Measurements from ENCODE around the gene KYNU.
A peak's percentile ranks its signal among the peaks of the same experiment; 100 is the strongest.

Gene KYNU

DNA sequence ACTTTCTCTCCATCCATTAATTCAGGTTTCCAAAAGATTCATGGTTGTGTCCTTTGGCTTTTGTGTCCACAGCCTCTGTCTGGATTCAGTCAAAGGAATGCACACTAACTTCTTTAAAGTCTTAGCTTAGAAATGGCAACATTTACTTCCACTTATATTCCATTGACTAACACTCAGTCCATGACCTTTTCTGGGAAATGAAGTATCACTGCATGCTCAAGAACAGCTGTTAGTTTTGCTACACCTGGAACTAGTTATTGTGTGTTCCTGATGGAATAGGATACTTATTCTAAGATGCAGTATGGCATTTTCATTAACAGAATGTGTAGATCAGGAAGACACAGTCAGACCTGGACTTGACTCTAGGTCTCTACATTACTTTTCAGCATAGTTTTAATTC is 88.8 kb downstream of the KYNU start:
- DNase-seq = no peak
- no peak for ATAC-seq

DNA sequence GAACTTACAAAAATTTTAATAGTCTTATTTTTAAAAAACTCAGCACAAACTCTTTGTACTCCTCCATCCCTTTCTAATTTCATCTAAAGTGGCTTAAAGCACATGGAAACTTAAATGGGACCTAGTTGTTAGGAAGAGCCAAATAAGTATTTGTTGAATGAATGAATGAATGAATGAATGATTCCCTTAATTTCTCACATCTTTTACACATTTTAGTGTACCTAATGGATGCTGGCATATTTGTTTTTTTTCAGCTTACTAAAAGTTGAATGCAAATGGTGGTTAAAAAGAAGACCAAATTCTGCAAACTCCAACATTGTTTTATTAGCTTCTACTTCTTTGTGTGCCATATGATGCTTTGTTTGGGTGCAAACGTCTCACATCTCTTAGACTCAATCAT is 89.6 kb downstream of the KYNU start:
- ATAC-seq = no peak

DNA sequence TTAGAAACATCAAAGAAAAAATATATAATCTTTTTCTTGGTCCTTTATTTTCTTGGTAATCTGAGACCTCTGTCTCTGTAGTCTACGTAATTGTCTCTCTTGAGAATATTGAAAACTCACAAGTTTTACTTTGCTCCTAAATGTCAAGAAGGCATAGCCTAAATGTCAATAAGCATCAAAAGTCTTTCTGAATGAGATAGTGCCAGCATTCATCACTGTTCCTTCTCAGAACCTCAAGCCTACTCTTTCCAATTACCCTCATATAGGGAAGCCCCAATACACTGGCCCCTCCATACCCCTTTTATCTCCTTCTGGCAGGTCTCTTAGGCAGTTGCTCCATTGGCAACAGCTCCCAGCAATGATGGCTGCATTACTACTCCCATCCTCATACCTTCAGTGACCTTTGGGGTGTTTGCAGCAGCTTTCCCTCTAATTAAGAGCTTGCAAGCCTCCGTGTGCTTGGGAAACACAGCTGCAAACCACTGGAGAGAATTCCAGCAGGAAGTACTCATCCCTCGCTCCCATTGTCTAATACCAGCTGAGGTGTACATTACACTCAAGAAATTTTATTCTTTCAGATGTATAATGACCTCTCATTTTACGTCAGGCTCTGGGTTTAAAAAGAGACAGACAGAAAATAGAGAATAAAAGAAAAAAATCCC is 95.8 kb downstream of the KYNU start:
- ATAC-seq (peak; percentile 36), DNase-seq (no peak)

More for the DNA sequence above, 89.6 kb downstream of the KYNU start:
- DNase-seq = no peak

DNA sequence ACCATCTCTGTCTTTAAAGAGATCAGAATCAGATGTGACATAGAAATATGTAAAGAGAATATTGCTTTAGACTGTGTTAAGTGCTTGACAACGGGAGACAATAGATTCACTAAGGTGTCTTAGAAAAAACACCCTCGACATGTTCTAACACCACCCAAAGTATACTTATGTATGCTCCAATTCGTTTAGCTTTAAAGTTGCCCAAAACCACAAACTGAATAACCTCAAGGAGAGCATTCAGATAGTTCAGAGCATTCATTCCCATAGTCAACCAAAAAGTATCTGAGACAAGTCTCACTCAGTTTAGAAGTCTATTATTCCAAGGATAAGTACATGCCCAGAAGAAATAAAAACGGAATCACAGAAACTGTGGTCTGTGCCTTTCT is 96.4 kb downstream of the KYNU start:
- no peak for DNase-seq
- ATAC-seq = no peak

DNA sequence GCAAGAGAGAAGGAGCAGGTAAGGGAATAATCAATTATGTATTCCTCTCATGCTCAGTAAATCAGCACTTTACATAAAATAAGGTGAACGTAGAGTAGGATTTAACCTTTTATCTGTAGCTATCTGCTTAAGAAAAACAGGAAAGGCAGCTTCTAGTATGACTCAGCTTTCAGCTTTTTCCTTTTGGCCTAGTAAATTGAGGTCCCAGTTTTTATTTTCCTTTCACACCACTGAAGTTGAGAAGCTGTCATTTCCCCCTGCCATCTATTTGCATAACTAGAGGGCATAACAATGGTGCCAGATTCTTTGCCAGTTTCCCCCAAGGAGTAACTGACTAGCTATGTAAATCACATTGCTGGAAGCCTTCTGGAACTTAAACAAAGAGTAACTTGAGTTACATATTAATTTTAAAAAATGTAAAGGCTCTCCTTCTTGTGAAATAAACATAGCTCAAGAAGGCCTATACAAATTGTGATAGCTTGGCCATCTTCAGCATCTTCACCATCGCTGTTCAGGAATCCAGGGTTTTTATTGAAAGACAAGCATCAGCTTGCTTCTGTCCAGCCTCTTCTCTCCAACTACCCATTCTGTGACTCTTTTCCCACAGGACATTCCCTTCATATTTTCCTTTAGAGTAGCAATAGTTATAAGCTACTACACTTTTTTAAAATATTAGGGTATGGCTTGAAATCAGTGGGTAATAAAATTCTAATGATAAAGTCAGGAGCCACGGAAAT is 97.0 kb downstream of the KYNU start:
- ATAC-seq (no peak), DNase-seq (no peak)

DNA sequence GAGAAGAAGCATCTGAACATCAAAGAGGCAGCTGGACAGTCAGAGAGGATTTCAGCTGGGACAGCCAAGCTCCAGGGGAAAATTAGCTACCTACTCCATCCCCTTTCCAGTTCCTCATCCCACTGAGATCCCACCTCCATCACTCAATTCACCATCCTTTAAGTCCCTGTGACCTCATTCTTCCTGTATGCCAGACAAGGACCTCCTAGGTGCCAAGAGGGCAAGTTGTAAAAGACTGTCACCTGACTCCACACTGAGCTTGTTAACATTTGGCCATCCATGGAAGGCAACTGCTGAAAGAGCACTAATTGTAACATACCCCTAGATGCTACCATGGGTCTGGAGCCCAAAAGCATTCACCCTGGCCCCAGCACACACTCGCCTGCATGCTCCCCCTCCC is 97.8 kb downstream of the KYNU start:
- no peak for ATAC-seq
- no peak for DNase-seq

DNA sequence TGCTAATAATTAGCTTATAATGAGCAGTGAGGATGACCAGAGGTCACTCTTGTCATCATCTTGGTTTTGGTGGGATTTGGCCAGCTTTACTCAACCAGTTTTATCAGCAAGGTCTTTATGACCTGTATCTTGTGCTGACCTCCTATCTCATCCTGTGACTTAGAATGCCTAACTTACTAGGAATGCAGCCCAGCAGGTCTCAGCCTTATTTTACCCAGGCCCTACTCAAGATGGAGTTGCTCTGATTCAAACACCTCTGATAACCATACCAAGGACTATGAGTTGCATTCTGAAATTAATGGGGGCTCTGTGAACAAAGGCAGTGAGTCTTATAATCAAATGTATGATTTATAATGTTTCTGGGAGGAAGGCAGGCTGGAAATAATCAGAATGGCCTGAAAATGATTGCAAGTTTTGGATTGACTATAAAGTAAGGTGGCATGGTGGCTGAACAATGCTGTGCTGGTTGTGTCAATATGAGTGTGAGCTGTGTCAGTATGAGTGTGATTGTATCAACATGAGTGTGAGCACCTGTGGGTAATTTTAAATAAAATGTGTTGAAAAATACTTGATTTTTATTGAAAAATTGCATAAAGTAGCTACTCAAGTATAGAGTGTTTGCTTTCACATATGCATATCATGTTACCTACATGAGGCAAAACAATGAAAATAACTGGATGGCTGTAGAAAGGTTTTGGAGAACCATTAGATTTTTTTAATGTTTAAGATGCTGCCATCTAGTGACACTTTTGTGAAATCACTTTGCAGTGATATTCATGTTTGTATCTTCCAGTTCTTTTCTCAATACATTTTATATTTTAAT is 103.0 kb downstream of the KYNU start:
- DNase-seq (no peak), ATAC-seq (peak; percentile 28)

DNA sequence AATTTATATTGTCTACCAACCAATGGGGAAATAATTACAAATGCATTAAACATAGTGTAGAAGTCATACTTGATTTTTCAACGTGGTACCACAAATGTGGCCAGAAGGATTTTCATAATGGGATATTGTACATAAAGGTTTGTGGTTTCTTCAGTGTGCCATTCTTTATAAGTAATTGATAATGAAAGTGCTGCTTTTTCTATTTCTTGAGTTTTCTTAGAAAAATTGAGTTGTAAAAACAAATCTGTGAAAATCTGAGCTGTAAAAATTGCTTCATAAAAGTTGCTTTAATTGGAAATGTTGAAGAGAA is 103.6 kb downstream of the KYNU start:
- ATAC-seq (no peak), DNase-seq (no peak)

DNA sequence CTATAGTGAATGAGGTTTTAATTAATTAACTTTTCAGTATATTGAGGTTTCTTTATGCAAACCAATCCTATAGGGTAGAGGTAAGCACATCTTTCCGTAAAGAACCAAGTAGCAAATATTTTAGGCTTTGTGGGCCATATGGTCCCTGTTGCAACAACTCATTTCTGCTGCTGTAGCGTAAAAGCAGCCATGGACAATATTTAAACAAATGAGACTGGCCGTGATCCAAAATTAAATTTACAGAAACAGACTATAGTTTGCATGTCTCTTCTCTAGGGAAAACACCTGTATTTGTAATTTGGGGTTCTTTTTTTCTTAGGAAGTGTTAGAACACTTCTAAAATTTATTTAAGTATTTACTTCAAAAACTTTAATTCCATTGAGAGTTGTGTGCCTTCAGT is 104.3 kb downstream of the KYNU start:
- ATAC-seq (no peak), DNase-seq (no peak)

DNA sequence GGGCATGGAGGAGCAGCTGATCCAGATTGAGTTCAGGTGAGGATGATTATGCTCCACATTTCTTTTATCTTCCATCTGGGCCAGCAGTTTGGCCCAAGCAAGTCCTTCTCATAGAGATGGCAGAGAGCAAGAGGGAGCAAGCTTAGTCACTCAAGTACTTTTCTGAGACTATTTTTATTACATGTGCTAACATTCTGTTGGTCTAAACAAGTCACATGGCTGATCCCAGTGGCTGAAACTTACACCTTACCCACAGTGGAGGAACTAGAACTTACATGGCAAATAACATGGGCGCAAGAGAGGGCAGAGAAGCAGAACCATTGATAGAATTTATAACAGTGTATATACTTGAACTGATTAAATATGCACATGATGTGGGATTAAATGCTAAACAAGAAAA is 105.7 kb downstream of the KYNU start:
- no peak for DNase-seq
- no peak for ATAC-seq

DNA sequence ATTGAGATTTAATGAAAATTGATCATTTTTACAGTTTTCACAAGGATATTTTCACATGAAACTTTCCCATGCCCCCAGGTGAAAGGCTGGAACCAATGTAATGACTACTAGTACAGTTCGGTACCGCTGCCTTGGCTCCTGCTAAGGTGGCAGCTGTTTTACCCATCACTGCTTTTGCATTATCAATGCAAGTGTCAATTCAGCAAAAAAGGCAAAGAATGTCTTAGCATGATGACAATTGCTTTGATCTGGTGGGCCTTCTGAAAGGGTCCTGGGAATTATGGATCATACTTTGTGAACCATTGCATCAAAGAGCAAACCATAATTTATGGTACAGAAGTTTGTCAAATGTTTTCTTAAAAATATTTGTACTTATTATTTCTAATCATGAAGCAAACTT is 107.2 kb downstream of the KYNU start:
- ATAC-seq = no peak
- DNase-seq = no peak

DNA sequence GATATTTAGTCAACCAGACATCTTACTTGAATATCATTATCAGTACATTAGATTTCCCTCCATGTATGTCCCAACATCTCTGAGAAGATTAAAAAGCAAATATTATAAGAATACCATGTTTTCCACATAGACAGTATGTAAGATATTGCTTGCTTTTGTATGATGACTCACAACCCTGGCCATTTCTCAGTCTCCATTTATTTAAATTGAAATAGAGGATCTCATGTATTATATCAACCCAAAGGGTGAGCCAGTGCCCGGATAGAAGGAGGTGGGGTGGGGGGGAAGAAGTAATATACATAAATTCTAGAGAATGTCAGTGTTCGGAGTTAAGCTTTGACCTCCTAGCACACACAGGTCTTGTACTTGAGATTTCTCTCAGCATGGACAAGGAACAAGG is 109.6 kb downstream of the KYNU start:
- ATAC-seq (no peak), DNase-seq (no peak)

DNA sequence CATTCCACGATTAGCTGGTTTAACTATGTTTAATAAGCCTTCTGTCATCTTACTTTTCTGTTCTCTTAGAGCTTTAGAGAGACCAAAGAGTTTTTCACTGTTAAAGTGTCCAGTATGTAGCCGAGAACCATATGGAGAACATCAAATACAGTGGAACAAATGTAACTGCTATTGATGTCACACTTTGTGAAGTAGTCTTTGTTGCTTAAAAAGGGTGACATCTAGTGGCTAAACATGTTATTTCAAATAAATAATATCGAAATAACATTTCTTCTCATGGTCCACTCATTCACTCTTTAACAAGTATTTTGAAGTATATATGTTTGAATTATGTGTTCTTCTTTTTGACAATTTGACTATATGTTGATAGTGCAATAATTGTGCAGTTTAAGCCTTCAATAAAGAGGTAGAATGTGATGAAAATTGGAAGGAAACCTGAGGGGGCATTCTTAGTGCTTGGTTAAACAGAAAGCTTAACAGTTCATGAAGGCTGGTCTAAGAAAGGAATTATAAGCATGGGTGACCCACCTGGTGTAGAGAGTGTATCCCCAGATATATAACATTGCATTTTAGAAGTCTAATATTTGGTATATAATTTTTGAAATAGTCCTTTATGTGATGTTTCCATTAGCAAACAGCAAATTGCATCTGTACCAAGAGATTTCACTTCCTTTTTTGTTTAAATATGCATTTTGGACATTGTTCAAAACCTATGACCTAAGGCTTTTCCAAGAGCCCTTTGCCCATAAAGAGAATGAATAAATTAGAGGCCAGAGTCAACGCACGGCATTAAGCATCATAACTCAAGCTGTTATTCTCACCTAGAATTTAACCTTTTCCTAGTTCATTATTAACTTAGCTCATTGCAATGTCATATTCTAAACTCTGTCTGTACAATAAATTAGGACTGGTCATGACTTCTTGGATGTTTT is 112.1 kb downstream of the KYNU start:
- ATAC-seq (no peak), DNase-seq (no peak)

DNA sequence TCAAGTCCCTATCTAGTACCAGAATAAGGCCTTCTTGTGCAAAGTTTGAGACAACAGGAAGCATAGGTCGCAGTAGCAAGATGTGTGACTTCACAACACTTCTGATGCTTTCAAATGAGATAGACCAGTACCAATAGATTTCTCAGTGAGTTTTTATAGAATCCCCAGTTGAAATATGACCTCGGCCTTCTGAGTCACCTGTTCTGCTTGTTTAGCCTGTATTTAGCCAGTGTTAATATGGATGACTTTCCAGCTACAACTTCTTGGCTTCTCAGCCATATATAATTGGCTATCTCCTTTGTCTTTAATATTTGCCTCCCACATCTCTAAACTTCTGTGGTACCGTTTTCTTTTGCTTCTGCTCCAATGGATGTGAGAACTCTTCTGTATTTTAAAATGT is 113.8 kb downstream of the KYNU start:
- no peak for DNase-seq

DNA sequence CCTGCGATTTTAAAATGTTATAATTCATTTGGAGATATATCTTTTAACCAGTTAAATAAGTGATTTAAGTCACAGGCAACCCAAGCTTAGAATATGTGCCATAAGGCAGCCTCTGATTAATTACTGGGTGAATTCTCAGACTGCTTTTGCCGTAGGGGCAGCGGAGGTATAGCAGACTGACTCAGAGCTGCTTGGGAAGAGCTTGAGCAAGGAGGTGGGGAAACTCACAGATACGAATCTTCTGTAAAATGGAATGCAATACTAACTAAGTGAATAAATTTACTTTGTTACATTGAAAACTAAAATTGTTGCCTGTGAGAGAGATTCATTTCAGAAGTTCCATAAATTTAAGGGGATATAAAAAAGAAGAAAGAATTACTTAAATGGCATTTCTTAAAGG is 115.4 kb downstream of the KYNU start:
- ATAC-seq (no peak), DNase-seq (no peak)

More for the DNA sequence above, 113.8 kb downstream of the KYNU start:
- ATAC-seq = no peak

DNA sequence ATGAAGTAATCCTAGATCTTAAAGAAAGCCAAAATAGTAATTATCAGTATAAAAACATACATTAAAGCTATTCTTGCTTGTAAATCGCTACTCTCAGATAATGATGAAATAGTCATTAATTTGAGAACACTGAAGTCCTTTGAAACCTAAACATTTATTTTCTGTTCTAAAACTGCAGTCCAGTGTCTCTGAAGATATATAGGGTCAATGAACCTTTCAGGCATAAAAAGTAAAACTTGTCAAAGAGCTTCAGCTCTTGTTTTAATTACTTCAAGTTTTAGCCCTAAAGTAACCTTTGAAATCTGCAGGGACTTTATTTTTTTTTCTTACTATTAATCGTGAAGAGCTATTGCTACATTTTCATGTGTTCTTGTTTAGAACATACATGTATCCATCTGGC is 116.3 kb downstream of the KYNU start:
- no peak for DNase-seq
- no peak for ATAC-seq

DNA sequence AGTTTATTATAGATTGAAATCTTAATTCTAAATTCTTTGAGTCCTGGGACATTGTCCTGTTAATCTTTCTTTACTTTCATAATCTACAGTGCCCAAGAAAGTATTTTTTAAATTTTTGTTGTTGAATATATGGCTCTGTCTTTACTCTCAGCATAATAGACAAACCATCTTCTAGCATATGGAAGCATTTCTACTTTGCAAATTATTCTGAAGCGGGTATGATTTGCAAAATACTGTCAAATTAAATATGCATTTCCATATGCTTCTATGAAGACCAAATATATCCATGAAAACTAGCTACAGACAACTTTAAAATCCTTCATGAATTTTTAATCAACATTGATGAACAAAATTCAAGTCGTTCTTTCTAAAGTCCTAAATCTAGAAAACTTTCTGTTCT is 117.2 kb downstream of the KYNU start:
- DNase-seq (no peak), ATAC-seq (no peak)

DNA sequence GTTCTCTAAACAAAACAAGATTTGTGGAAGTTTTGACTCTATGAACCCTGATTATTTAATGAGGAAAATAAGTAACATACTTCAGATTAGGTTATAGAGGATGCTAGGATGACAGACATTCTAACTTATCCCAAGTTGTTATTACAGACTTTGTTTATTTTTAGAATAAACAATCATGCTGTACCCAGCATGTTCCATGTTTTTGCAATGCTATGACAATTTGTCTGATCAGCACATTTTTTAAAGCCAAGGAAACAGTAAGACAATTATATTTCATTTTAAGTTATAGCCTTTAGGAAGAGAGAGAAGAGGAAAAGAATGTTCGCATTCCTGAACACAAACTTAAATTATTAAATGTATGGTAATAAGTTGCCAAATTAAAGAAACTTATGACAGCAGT is 119.8 kb downstream of the KYNU start:
- no peak for DNase-seq
- ATAC-seq = no peak

DNA sequence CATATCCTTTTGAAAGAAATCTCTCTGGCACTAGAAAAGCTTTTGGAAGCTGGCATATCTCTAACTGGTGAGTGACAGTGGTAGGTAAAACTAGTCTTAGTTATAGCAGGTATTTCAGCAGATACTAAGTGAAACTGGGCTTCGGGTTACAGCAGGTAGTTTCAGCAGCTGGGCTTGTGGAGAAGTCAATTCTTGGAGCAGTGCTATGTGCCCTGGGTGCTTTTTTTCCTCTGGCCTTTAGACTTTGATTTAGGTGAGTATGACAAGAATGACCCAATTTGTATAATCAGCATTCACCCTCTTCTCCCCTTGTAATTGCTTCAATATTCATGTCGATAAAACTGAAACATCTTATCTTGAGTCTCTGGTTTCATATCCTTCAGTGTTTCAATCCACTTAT is 123.1 kb downstream of the KYNU start:
- no peak for DNase-seq
- no peak for ATAC-seq

DNA sequence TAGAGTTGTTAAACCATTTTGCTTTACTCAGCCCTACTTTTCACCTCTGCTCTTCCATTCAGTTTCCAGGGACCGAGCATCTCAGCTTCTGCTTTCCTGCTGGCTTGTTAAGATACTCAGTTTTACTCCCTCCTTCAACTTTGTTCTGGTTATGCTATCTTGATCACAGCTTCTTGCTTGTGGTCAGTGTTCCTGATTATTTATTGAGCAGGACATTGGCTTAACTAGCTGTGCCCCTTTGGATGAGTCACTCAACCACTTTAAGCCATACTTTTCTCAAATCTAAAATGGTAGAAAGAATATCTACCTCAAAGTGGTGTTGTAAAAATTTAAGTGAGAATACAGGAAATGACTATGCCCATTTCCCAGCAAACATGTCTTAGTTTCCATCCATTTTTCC is 124.0 kb downstream of the KYNU start:
- DNase-seq (no peak), ATAC-seq (no peak)

DNA sequence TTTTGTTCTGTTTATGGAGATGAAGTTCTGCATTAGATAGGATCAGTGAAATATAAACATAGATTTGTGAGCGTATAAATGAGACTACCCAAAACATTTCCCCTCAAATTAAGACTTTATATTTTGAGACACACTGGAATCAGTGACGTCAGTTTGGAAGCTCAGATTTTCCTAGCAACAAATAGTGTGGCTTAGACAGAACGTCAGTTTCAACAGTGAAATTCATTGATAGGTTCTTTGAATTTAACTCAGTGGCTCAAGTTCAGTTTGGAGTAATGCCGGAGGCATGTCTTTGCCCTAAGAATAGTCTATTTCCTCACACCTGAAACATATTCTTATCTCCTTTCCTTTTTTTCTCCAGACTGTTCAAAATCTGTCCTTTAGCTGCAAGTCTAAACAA is 138.2 kb downstream of the KYNU start:
- no peak for DNase-seq
- no peak for ATAC-seq

DNA sequence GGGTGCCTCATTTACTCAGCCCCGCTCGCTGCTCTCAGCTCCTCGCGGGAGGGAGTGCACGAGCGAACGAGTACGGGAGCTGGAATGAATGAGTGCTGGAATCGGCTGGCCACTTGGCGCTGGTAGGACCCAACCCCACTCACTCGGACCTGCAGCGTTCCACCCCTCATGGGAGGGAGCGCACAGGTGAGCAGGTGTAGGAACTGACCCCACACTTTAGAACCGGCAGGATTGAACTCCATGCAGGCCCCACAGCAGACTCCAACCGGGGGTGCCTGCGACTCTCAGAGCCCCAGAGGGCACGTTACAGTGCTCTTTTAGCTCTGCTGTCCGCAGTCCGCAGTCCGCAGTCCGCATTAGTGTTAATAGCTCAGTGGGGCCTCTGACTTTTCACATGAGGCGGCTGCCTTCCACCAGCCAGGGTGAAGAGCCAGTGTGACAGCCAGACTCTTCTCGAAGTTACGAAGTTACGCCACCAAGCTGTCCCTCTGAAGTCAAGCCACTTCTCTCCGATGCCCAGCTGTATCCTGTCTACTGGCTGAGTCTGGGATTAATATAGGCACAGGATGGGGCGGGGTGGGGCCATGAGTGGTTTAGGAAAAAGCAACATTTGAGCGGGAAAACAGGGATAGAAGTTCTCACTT is 149.1 kb downstream of the KYNU start:
- no peak for ATAC-seq
- no peak for DNase-seq

Measured in stimulated activated naive CD8-positive, alpha-beta T cell treated with anti-CD3 and anti-CD28 coated beads, Interleukin-15, Interleukin-2, amounts not matched to agents 100 U/mL and 50 U/mL, for 24 hours (primary cell).